ENCODE data around the gene TRPC4AP.

TRPC4AP gene

GRCh38 chr20:35111141-35111888 lies 18.7 kb upstream of the TRPC4AP start:
- no peaks in the 10 kb centered on the region for H3K27me3 ChIP-seq (ENCODE audit: low read length)
- TF ChIP-seq CTCF (IDR thresholded peaks at IDR 0.05; ENCODE audit: insufficient read depth, low read length, poor library complexity, severe bottlenecking) (no peak), EZH2phosphoT487 (conservative IDR thresholded peaks at IDR 0.05; ENCODE audit: low read length) (no peak)
- no peak overlapping the region for H2AFZ ChIP-seq (ENCODE audit: low read depth, low read length, severe bottlenecking)
- H3F3A ChIP-seq (ENCODE audit: insufficient read depth) = no peaks in the 10 kb centered on the region
- no peaks in the 10 kb centered on the region for H3K9me2 ChIP-seq (replicated peaks; ENCODE audit: insufficient read depth, low read length)
- no peak overlapping the region for H3K27ac ChIP-seq (ENCODE audit: low read depth, low read length)
- 0 out of 2 replicates have a peak, but pooled peaks cover 3% of the 10 kb centered on the region for H3K36me3 ChIP-seq (ENCODE audit: low read length)
- H3K79me2 ChIP-seq (ENCODE audit: insufficient read depth, low read length) = no peaks in the 10 kb centered on the region
- H3K4me3 ChIP-seq (ENCODE audit: insufficient read depth, low read length, poor library complexity, severe bottlenecking) = no peak overlapping the region
- H4K20me1 ChIP-seq (ENCODE audit: low read depth, low read length) = no peaks in the 10 kb centered on the region
- H3K9ac ChIP-seq (ENCODE audit: low read length) = no peak overlapping the region
- H3K9me3 ChIP-seq (ENCODE audit: insufficient read depth, low read length) = no peaks in the 10 kb centered on the region
- no peak overlapping the region for H3K4me2 ChIP-seq (ENCODE audit: low read depth, low read length, poor library complexity, severe bottlenecking)

GRCh38 chr20:35108921-35109320 lies 16.3 kb upstream of the TRPC4AP start:
- no peak for TF ChIP-seq EZH2phosphoT487 (conservative IDR thresholded peaks at IDR 0.05; ENCODE audit: low read length)
- TF ChIP-seq CTCF (IDR thresholded peaks at IDR 0.05; ENCODE audit: insufficient read depth, low read length, poor library complexity, severe bottlenecking) = no peak
- Histone ChIP-seq H4K20me1 (ENCODE audit: low read depth, low read length) (no peaks in the 10 kb centered on the region), H3K36me3 (ENCODE audit: low read length) (no peaks in the 10 kb centered on the region), H2AFZ (ENCODE audit: low read depth, low read length, severe bottlenecking) (no peak overlapping the region), H3K4me2 (ENCODE audit: low read depth, low read length, poor library complexity, severe bottlenecking) (no peak overlapping the region), H3K79me2 (ENCODE audit: insufficient read depth, low read length) (no peaks in the 10 kb centered on the region), H3K4me3 (ENCODE audit: insufficient read depth, low read length, poor library complexity, severe bottlenecking) (no peak overlapping the region), H3K27ac (ENCODE audit: low read depth, low read length) (no peak overlapping the region), H3K27me3 (ENCODE audit: low read length) (no peaks in the 10 kb centered on the region), H3K9me3 (ENCODE audit: insufficient read depth, low read length) (no peaks in the 10 kb centered on the region), H3F3A (ENCODE audit: insufficient read depth) (no peaks in the 10 kb centered on the region), H3K9me2 (replicated peaks; ENCODE audit: insufficient read depth, low read length) (no peaks in the 10 kb centered on the region), H3K9ac (ENCODE audit: low read length) (no peak overlapping the region)

DNA sequence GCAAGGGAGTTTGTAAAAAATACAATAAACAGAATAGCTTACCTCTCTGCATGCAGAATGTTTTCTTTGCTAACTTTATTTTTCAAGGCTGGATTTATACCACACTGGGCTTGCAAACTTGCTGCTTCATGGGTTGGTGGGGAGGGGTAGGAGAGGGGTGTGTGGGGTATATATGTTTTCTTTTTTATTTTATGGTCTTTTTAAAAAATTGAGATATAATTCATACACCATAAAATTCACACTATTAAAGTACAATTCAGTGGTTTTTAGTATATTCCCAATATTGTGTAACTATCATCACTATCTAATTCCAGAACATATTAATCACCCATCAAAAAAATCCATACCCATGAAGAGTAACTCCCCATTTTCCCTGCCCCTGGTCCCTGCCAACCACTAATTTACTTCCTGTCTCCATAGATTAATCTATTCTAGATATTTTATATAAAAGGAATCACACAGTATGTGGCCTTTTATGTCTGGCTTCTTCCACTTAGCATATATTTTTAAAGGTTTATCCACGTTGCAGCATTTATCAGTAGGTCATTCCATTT lies 14.3 kb upstream of the TRPC4AP start:
- no peak for TF ChIP-seq EZH2phosphoT487 (conservative IDR thresholded peaks at IDR 0.05; ENCODE audit: low read length)
- no peak for TF ChIP-seq CTCF (IDR thresholded peaks at IDR 0.05; ENCODE audit: insufficient read depth, low read length, poor library complexity, severe bottlenecking)
- Histone ChIP-seq H3K27me3 (ENCODE audit: low read length) (no peaks in the 10 kb centered on the region), H3K27ac (ENCODE audit: low read depth, low read length) (no peak overlapping the region), H3K9ac (ENCODE audit: low read length) (no peak overlapping the region), H3K36me3 (ENCODE audit: low read length) (no peaks in the 10 kb centered on the region), H3K4me2 (ENCODE audit: low read depth, low read length, poor library complexity, severe bottlenecking) (no peak overlapping the region), H3K9me3 (ENCODE audit: insufficient read depth, low read length) (no peaks in the 10 kb centered on the region), H4K20me1 (ENCODE audit: low read depth, low read length) (no peaks in the 10 kb centered on the region), H2AFZ (ENCODE audit: low read depth, low read length, severe bottlenecking) (no peak overlapping the region), H3K9me2 (replicated peaks; ENCODE audit: insufficient read depth, low read length) (no peaks in the 10 kb centered on the region), H3F3A (ENCODE audit: insufficient read depth) (no peaks in the 10 kb centered on the region), H3K79me2 (ENCODE audit: insufficient read depth, low read length) (no peaks in the 10 kb centered on the region), H3K4me3 (ENCODE audit: insufficient read depth, low read length, poor library complexity, severe bottlenecking) (no peak overlapping the region)

All from SU-DHL-6 (cell line).